ENCODE measurements around the gene RARRES2.
A peak's percentile ranks its signal among the peaks of the same experiment; 100 is the strongest.
"Not testable (repeated sequence)": the region's sequence is repeated elsewhere in the genome, so short reads cannot be mapped to it uniquely, and the experiment has no call there.

The RARRES2 gene

DNA sequence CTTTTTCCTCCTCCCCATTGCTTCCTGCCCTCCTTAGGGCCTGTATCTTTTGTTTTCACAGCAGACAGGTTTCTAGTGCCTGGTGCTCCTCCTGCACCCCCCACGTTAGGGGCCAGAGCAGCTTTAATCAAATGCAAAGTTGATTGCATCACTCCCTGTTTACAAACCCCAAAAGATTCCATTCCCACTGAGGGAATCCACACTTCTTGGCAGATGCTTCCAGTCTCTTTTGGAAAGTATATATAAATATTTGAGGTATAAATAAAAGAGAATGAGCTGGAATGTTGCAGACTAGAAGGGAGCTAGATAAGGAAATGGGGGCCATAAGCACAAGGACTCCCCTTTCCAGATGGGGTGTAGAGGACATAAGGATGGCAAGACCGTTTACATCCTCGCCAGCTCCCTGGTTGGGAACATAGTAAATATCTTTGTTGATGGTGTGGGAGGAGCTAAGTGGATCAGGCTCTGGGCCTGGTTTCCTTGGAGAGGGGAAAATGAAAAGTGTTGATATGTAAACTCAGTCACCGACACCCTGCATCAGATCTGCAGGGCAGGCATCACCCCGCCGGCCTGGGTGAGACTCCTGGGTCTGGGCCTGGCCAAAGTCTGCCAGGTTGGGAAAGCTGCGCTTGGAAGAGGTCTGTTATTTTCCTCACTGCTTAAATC is 6.2 kb downstream of the RARRES2 start:
- no peak for DNase-seq

DNA sequence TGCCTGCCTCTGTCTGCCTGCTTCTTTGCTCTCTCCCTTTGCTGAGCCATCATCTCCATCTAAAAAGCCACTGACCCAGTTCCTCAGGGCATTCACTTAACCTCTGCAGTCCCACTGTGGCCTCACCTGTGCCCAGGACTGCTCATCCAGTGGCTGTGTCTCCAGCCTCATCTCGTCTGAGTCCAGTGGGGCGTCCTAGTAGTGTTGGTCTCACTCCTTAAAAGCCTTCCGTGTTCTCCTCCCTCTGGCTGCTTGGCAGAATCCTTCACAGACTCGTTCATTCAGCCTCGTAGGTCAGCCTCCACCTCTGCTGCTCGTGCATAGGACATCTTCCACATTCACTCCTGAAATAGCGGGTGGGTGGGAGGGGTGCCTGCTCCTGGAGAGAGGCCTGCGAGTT is 7.3 kb downstream of the RARRES2 start:
- no peak for DNase-seq

DNA sequence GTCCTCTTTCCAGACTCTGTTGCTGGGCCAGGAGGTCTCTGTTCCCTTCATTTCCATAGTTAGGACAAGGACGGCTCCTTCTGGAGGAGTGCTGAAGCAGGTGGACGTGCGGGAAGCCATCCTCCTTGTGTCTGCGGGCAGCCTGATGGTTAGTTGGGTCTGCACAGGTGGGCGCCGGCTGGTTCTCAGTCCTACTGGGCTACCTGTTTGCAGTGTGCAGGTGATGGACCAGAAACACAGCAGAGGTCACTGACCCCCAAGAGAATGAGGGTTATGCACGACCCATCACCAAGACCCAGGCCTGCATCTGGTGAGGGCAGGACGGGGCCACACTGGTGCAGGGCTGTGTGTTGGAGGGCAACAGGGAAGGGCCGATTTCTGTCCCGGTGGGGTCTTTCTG is 7.8 kb downstream of the RARRES2 start:
- no peak for DNase-seq

DNA sequence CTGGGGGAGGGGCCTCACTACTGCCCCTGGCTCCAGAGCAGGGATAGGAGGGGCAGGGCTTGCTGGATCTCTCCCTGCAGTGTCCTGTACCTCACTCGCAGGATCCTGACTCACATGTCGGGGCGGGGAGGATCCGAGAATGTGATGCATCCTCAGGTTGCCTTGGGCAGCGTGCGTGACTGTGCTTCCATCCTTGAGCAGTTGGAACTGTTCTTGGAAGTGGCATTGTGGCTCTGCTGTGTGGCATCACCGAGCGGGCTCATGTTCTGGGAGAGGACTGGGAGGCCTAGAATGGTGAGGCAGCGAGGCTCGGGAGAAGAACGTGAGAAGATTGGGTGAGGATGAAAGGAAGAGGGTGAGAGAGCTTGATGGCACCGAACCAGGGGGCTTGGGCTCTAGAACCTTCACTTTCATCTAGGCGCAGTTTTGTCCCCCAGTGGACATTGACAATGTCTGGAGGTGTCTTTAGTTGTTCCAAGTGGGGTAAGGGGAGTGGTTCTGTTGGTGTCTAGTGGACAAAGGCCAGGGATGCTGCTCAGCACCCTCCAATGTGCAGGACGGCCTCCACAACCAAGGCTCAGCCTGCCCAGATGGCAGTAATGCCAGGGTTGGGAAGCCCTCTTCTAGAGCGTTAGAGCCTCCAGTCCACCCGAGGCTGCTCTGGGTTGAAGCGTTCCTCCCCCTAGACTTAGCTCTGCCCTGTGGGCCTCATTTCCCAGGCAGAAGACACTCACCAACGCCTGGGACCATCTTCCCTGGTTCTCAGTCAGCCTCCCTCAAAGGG is 8.4 kb downstream of the RARRES2 start:
- DNase-seq, result no peak

DNA sequence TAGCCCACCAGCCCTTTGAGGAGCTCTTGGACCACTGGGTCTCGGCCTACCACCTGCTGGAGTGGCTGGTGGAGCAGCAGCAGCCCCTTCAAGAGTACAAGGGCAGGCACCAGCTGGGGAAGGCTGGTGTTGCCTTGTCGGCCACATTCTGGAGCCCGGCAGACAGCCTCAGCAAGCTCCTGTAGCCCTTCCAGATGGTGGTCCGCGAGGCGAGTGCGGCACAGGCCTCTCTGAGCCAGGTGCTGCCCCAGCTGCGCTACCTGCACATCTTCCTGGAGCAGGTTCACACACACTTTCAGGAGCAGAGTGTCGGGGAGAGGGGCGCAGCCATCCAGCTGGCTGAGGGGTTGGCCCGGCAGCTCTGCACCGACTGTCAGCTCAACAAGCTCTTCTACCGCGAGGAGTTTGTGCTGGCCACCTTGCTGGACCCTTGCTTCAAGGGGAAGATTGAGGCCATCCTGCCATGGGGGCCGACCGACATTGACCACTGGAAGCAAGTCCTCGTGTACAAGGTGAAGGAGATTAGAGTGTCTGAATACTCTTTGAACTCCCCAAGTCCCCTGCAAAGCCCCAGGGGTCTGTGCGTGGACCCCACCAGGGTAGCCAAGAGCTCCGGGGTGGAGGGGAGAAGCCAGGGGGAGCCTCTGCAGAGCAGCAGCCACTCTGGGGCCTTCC is 11.1 kb downstream of the RARRES2 start:
- no peak for DNase-seq

DNA sequence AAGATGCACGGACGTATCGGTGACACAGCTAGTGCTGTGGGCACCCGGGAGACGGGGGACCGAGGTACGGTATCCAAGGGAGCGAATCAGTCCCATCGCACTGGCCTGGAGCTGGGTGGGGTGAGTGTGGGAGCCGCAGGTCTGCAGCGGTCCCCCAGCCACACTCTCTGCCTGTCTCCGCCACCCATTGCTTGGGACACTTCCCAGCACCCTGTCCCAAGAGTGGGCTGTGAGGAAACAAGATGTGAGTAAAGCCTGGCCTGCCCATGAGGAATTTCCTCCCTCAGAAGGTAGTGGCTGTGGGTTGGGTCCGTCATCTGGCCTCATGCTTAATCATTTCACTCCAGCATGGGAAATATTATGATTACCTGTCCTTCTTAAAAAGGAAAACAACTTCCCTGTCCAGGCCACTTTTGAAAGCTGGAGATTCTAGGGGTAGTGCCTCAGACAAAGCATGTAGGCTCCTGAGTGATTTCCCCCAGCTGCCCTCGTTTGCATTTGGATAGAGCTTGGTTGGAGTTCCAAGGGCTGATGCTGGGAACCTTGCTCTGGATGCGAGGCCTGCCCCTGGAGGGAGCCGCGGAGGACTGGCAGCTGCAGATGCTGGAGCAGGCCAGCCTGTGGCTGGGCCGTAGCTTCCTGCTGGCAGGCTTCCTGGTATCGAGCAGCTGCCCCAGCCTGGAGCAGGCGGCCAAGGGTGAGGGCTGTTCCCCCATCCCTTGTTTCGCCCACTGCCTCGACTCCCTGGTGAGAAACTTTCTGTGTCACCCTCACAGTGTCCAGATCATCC is 11.9 kb downstream of the RARRES2 start:
- no peak for DNase-seq

DNA sequence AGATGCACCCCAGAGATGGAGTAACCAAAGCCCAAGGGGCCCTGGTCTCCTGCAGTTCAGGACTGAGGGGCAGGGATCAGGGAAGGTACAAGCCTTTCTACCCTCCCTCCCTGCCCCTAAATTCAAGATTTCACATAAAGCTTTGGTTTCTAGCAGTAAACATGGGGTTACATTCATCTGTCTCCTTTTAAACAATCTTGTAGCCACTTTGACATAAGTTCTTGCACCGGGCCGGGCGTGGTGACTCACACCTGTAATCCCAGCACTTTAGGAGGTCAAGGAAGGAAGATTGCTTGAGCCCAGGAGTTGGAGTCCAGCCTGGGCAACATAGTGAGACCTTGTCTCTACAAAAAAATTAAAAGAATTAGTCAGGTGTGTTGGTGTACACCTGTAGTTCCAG is 14.1 kb downstream of the RARRES2 start:
- DNase-seq, result no peak

DNA sequence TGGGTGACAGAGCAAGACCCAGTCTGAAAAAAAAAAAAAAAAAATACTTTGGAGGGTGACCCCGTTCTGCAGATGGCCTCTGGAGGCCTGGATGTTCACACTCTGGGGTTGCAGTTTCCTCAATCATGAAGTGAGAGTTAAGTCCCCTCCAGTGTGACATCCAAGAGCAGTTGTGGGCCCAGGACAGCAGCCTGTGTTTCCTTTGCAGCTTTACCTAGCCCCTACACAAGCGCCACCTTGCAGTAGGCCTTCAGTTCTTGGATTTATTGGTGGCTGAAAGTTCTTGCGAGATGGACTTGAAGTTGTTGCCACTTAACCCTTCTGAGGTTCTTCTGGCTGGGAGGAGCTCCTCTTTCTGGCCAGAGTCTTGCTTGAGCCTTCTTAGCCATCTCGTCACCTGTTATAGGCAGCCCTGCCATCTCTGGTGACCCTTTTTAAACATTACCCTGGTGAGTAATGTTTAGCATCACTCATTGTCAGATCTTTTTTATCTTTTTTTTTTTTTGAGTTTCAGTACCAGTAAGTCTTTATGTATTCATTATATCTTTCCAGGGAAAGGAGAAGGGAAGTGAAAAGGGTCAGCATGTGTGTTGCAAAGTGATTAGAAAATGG is 14.7 kb downstream of the RARRES2 start:
- no peak for DNase-seq

DNA sequence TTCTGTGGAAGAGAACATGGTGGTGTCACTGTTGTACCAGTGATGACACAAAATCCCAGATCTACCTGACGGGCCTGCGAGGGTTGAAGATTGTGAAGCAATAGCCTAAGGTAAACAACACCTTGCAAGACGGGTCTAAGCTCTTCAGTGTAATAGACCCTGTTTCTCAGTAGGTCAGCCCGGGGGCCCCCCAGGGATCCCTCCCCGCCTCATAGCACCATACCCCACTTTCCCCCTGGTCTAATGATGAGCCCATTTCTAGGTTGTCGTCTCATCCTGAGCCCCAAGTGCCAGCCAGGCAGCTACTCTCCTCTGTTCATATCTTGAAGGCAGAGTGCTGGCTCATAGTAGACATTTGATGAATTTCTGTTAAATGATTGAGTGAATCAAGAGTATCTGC is 15.5 kb downstream of the RARRES2 start:
- no peak for DNase-seq

DNA sequence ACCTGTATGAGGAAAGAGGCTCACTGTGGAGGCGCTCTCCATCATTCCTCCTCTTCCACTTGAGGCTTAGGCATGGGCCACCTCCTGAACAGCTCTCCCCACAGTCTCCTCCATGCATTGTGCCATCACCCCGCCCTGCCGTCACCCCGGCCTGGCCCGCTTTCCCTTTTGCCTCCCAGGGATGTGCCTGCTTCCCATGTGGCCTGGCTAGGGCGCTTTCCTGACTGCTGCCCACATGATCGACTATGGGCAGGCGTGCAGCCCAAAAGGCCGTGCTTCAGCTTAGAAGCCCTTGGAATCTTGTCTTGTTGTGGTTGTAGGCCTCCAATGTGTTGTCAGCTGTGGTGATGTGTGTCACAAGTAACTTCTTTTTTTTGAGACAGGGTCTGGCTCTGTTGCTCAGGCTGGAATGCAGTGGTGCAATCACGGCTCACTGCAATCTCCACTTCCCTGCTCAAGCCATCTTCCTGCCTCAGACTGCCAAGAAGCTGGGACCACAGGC is 16.3 kb downstream of the RARRES2 start:
- DNase-seq, result no peak

DNA sequence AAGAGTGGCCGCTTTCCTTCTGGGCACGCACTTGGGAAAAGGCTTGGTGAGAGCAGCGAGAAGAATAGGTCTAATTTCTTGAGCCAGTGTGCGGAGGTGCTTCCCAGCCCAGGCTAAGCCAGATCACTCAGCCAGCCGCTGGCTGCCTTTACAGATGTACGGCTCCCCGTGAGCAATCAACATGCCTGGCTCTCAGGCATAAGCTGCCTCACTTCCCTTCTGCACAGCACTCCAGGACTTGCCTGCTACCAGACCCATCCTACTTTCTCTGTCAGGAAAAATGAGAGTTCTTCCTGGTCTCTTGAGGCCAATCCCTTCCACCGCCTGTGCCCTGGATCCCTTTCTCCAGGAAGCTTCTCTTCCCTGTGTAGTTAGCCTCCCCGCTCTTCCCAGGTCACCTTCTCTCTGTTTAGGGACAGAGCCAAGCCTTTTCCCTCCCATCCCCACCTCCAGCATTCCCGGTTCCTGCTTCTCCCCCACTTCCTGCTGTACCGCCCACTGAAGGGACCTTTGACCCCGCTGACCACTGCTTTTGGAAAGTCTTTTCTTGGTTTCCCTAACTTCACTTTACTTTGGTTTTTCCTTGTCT is 17.0 kb downstream of the RARRES2 start:
- peak; percentile 21 for DNase-seq

DNA sequence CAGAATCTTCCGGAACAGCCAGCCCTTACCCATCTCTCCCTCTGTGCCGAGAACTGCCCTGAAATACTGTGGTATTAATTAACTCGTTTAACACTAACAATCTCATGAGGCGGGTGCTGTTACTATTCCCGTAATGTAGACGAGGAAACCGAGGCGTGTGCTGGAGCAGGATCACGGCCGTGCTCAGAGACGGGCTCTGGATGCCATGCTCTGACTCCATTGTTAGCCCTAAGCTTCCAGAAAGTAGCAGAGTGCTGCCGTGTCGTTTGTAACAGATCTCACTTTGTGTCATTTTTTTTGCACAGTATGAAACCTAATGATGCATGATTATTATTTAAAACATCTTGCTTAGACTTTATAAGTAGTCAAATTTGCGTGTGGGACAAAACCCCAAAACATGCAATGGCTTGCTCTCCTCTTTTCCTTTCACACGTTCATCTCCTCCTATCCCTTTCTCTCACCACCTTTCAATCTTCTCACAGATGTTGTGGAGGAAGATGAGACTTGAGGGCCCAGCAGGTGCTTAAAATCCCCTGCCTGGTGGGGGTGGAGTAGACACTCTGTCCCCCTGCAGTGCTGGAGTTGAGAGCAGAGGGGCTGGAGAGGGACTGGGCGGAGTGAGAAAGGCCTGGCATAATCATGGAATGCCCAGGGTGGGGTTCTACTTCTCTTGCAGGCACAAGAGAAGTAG is 17.6 kb downstream of the RARRES2 start:
- DNase-seq, result no peak

DNA sequence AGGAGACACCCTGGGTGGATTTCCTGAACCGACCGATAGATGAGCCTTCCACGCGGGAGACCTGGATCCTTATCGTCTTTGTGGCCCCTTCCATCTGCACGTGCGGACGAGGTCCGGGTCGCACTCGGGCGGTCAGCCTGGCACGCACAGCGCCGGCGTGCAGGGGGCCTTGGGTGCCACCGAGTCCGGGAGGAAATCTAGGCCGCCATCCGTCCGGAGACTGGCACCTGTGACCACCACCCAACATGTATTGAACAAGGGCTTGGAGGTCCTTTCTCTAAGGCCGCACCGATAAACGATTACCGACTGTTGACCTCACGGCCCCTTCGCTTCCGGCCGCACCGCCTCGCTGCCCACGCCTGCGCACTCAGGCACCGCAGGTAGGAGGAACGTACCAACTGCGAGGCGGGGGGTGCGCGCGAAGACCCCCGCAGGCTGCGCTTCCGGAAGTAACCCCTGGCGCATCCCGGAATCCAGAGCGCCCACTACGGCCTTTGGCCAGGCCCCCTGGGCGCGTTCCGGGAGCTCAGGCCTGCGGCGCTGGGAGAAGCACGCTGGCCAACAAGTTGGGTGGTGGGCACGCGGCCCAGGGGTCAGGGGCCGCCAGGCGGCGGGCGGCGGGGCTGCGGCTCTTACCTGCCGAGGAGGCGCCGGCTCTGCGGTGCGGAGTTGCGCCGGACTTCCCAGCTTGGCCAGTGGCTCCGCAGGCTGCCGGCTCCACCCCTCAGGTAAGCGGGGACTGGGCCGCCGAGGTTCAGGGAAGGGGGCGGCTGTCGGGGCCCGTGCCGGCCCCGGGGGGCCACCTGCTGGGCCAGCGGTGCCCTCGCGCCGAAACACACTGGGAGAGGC is 18.4 kb downstream of the RARRES2 start, which contains the start of the genes ACTR3C and LRRC61:
Gene ACTR3C (minus strand): TSS at position 713 of the 849 bp plus-strand sequence. CDS start 28,249 bp downstream, outside the sequence.
Gene LRRC61 (plus strand): TSS at position 523 of the 849 bp plus-strand sequence. CDS start 13,507 bp downstream, outside the sequence.
- DNase-seq, result peak; percentile 75

DNA sequence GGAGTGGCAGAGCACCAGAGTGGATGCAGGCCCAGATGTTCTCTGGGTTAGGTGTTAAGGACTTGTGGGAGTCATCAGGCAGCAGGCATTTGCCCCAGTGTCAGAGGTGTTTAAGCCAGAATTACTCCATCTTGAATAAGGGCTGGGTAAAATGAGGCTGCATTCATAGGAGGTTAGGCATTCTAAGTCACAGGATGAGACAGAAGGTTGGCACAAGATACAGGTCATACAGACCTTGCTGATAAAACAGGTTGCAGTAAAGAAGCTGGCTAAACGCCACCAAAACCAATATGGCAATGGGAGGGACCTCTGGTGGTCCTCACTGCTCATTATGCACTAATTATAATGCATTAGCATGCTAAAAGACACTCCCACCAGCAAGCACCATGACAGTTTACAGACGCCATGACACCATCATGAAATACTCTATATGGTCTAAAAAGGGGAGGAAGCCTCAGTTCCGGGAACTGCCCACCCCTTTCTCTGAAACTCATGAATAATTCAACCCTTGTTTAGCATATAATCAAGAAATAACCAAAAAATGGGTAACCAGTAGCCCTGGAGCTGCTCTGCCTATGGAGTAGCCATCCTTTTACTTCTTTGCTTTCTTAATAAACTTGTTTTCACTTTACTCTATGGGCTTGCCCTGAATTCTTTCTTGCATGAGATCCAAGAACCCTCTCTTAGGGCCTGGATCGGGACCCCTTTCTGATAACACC is 19.2 kb downstream of the RARRES2 start:
- DNase-seq, result peak; percentile 83

DNA sequence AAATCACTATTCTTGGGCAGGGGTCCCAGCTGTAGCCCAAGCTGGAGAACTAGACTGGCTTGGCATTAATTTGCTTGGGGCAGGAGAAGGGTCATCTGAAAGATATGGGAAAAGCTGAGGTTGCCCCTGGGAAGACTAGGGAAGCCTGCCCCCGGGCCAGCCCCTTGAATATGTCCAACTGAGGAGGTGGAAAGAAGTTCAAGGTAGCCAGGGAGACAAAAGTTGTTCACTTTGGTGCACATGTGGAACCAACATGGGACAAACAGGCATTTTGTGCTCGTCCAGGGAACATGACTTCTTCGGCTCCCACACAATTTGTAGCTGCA is 19.7 kb downstream of the RARRES2 start:
- no peak for DNase-seq

DNA sequence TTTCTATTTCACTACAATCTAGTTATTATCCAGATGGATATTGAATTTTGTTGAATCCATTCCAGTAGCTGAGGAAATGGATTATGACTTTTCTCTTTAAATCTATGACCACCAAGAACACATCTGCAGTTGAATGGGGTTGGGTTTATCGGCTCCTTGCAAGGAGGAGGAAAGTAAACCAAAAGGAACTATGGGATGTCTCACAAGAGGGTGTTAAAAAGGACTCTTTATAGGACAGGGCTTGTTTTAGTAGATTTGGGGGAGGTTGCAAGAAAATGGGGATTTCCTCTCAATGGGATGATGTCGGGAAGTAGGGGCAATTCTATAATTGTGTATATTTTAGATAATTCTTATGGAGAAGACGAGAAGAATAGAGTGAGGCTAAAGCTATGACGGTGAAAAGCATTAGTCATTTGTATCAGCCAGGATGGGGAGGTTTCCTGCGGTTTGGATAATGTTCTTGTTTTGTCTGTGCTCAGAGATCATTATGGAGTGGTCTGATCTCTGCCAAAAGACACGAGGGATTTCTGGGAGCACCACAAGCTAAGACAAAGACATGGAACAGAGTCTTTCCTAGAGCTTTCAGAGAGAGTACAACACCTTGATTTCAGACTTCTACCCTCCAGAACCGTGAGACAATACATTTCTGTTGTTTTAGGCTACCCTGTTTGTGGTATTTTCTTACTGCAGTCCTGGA is 23.5 kb downstream of the RARRES2 start:
- DNase-seq, result no peak

DNA sequence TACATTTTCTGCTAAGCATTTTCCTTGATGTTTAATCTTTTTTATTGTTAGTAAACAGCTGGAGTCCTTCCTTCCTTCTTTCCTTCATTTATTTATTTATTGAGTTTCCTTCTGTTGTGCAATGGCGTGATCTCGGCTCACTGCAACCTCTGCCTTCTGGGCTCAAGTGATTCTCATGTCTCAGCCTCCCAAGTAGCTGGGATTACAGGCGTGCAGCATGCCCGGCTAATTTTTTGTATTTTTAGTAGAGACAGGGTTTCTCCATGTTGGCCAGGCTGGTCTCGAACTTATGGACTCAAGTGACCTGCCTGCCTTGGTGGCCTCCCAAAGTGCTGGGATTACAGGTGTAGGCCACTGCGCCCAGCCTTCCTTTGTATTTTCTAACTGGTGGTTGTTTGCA is 24.4 kb downstream of the RARRES2 start:
- DNase-seq, result not testable (repeated sequence)

DNA sequence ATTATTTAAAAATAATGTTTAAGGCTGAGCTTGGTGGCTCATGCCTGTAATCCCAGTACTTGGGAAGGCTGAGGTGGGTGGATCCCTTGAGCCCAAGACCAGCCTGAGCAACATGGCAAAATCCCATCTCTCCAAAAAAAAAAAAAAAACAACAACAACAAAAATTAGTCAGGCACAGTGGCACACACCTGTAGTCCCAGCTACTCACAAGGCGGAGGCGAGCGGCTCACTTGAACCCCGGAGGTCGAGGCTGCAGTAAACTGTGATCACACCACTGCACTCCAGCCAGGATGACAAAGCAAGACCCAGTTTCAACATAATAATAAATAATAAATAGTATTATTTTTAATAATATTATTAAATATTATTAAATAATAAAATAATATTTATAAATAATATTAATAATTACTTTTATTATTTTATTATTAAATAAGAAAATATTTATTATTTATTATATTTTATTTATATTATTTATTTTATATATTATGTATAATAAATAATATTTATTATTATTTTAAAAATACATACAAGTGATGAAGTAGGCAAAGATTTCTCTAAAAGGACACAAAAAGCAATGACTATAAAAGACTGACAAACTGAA is 26.7 kb downstream of the RARRES2 start:
- DNase-seq, result no peak

DNA sequence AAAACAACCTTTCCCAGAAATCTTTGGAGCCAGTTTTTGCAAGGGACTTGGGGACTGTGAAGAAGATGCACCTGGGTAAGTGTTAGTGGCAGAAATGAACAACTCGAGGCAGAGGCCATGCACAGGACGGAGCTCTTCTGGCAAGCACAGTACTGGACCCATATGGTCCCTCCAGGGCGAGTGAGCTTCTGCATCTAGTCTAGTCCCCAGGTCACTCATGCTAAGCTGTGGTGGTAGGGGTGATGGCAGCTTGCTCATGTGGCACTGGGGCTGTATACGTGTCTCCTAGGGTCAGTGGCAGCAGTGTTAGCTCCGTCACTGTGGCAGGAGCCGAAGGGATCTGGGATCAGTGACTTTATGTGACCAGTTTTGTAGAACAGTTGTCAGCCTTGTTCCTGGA is 27.6 kb downstream of the RARRES2 start:
- DNase-seq, result no peak
